GM18498 (cell line): ENCODE results near the gene TMPRSS11D.

ENCODE experiments used
- ATAC-seq: cut with Tn5 transposase; IDR thresholded peaks from one replicate; pipeline ENCODE4 v1.9.1; 2021; ENCODE audit warnings: mild to moderate bottlenecking, moderate library complexity; ENCODE audit not compliant: unreplicated experiment

The TMPRSS11D gene, protein sequence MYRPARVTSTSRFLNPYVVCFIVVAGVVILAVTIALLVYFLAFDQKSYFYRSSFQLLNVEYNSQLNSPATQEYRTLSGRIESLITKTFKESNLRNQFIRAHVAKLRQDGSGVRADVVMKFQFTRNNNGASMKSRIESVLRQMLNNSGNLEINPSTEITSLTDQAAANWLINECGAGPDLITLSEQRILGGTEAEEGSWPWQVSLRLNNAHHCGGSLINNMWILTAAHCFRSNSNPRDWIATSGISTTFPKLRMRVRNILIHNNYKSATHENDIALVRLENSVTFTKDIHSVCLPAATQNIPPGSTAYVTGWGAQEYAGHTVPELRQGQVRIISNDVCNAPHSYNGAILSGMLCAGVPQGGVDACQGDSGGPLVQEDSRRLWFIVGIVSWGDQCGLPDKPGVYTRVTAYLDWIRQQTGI

DNA sequence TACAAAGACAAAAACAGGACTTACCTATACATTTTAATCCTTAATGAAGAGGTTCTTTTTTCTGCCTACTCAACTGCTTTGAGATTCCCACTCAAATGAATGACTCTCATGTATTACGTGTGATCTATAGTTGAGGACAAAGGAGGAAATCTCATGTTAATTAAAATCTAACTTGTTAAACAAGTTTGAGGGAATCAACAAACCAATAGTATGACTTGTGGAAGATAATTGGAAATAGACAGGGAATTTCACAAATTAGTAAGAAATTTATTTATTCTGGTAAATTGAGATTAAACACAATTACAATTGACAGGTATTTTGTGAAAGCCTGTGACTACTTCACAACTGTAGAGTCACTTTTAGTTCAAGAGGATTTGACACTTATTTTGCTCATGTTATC is at the start of gene TMPRSS11D:
TMPRSS11D (minus strand) TSS at position 101 of the 400 bp plus-strand sequence; CDS start at position 32, 69 bp downstream.
- no peak for ATAC-seq

DNA sequence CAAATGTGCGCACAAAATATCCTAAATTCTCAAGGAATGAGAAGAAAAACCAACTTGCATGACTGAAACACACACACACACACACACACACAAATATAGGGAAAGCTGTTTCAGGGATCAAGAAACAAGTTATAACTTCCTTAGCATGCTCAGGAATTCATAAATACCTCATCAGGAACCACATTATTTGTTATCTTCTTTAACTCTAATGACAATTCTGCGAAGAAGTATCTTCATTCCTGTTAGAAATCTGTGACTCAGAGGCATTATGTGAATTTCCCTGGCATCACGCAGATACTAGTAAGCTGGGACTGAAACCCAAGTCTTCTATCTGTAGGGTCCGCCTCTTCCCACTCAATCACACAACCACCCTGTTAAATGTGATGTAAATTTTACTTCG is 49.2 kb upstream of the TMPRSS11D start:
- no peak for ATAC-seq

DNA sequence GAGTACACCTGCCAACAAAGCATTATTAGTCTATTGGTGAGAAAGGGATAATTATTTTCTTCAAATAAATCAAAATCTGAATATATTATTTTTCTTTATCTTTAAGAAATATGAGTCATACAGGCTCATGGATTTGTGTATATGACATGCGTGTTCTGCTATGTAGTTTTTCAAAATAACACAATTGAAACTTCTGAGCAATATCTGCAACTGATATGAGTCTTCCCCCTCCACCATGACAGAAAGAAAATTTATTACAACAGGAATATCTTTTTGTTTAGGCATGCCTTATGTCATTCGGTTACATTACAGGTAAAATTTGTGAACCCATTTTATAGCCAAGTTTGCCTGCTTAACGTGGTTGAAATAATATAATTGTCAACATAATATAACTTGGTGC is 47.5 kb upstream of the TMPRSS11D start:
- ATAC-seq: no peak

DNA sequence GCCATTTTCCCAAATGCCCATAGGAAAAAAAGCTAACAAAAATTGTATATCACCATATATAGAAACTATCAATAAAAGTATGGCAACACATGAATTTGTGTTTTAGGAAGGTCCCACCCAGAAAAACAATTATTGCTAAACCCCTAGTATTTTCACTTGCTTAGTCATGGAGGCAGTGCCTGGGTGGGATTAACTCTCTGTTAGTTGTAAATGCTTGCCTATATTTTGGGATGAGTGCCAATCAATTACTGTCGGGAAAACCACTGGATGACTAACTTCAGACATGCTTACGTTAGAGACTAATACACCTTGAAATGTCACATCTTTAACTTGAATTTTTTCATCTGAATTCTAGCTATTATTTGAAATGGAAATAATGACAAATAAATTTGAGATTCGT is 45.6 kb upstream of the TMPRSS11D start:
- no peak for ATAC-seq

DNA sequence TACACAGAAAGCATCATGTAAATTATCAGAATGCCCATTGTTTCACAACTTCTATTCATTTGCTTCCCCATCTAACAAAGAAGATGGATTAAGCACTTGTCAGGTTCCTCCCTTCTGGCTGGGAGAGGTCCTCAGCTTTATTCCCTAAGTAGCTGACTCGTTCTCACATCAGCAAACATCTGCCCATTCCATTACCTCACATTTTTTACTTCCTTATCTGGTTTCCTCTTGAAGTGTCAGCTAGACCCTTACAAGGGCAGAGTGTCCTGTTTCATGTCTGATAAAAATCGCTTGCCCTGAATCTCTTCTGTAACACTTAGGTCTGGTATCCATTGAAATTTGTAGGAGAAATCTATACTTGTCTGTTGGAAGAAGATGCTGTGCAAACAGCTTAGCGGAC is 44.7 kb upstream of the TMPRSS11D start:
- no peak for ATAC-seq

DNA sequence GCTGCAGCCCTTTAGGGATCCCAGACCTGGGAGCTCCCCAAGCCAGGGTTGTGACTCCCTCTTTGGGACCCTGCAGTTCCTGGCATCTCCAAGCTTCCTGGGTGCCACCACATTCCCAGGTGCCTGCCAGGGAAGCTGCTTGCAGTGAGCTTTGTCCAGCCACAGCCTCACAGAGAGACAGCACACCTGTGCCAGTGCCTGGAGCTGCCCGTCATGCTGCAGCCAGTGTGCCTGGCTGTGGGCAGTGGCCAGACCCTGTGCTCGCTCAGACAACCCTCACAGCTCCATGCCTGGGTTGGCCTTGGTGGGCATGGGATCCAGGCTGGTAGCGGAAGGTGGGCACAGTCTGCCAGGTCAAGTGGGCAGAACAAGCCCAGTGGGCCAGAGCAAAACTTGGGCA is 43.4 kb upstream of the TMPRSS11D start:
- no peak for ATAC-seq

DNA sequence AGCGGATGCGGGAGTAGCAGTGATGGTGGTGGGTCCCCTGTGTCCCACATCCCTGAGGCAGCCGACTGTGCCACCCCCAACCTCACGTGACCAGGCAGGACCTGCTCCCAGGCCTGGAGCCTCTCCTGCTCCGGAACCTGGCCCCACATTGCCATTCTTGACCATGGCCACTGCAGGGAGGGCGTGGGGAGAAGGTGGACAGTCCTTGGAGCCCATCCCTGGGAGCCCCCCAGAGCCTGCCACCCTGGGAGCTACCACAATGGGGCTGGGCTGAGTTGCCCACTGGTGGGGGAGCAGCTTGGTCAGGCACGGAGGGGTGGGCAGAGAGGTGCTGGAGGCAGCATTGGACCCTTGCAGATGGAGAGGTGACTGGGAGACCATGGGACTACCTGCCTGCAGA is 42.7 kb upstream of the TMPRSS11D start:
- ATAC-seq: no peak

DNA sequence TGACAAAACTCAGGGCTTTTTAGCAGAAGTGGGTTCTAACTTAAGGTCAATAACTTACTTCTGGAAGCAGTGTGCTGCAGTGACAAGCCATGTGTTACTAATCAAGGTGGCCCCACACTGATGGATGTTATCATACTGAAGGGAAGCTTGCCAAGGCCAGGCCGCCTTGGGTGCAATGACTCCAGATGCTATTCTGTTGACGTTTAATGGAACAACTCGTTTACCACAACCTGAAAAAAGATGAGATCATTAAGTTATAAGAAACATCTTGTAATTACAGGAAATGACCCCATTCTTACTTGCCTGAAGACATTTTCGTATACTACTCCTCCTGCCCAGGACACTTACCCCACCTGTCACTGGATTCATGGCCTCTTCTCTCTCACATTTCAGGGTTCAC is 38.9 kb upstream of the TMPRSS11D start:
- ATAC-seq: no peak

DNA sequence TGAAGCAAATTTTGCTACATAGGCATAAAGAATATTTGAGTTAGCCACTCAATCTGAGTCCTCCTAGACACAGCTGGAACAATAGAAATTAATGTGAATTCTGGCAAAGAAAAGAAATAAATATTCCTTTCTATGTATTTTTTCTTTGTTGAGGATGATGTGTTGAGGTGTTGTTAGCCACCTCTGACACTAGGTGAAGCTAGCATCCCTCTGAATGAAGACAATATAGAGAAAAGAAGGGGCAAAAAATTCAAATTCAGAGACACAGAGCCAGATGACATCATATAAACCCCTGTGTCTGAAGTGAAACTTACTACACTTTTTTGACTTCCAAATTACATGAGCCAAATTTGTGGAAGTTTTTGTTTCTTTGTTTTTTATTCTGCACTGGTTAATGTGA is 34.6 kb upstream of the TMPRSS11D start:
- ATAC-seq: no peak

DNA sequence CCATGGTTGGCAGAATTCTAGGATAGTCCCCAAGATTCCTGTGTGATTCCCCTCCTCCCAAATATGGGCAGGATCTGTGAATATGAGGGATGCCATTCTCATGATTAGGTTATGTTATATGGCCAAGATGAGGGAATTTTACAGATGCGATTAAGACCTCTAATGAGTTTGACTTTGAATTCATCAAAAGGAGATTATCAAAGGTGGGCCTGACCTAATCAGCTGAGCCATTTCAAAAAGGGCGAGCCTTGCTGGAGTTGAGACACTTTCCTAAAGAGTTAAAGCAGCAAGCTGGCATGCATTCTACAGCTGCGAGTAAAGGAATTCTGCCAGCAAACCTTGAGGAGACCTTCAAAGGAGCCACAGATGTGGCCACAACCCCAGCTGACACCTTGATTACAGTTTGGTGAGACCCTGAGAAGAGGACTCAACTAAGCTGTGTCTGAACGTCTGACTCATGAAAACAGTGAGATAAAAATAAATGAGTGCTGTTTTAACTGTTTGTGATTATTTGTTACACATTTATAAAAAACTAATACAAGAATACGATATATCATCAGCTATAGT is 31.7 kb upstream of the TMPRSS11D start:
- ATAC-seq: no peak

DNA sequence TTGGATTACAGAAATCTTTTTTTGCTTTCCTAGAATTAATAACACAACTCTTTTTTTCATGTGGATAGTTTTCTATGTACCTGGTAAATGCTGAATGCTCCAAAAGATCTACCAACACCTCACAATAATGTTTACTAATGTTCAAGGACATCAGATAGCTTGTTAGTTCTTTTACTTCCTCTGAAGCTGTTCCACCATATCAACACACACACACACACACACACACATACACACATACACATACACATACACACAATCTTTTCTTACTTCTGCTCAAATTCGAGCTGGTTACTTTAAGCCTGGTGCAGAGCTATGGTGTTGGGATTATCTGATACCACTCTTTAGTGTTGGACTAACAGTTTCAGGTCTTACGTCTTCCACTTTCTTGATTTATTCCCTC is 28.3 kb upstream of the TMPRSS11D start:
- ATAC-seq: no peak

DNA sequence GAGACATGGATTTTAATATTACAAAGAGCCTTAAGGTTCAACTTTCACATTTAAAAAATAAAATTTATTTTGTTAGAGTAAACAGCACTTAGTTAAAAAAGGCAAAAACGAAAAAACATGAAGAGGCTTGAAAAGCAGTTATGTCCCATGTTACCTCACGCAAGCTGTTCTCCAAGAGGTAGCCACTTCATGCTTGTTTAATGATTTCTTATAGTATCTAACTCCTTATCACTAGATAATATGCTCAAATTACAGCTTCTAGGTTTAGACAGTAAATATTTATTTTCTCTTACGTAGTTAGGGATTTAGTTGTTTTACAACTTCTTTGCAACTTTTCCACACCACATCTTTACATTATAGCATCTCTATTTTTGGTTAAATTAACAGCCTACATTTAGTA is 27.8 kb upstream of the TMPRSS11D start:
- no peak for ATAC-seq

DNA sequence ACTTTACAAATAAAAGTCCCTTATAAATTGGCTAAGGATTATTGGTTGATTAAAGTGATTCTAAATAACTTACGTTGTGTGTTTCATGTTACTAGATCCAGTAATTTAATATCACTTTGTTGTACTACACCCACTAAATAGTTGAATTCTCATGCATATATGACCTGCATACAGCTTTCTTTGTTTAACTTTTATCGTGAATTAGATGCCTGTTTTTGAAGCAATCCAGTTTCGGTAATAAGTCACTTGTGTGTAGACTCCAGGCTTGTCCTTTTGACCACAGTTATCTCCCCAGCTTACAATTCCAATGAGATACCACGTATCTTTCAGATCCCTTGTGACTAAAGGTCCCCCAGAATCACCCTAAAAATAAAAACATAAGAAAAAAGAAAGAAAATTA is 27.3 kb upstream of the TMPRSS11D start:
- no peak for ATAC-seq

DNA sequence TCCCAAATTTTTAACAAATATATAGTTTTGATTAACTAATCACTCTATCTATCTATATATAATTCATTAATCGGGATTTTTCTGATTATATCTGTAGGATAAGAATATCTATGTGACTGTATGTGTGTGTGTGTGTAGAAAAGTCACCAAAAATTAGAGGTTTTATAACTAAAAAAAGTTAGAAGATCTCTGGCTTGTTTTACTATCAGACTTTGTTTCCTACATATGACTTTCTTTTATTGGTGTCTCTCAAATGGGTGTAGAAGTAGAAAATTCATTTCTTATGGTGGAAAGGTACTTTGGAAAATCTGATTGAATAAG is 26.7 kb upstream of the TMPRSS11D start:
- no peak for ATAC-seq

DNA sequence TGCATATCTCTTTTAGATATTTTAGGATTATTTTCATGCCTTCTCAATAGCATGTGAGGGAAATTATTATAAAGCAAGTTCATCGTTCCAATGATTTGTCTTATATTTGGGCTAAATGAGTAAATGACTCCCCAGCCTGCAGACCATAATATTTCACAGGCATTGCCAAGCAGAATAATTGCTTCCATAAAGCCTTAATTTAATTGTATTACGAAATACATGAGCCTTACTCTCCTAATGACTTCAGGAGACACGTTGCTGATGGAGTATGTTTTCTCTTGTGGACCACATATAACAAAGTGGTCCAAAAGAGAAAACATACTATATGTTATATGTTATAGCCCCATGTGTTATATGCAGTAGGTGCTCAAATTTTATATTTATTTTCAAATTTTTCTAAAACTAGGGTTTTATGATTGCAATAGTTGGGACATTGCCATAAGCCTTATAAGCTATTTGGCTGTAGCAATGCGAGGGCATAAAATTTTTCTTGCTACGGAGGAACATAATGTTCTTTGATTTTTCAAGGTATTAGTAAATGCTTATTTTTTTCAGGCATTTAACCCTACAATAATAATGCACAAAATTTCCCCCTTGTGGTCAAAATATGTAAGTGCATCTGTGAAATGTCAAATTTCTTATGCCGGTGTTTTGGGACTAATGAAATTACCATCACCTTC is 26.2 kb upstream of the TMPRSS11D start:
- no peak for ATAC-seq

DNA sequence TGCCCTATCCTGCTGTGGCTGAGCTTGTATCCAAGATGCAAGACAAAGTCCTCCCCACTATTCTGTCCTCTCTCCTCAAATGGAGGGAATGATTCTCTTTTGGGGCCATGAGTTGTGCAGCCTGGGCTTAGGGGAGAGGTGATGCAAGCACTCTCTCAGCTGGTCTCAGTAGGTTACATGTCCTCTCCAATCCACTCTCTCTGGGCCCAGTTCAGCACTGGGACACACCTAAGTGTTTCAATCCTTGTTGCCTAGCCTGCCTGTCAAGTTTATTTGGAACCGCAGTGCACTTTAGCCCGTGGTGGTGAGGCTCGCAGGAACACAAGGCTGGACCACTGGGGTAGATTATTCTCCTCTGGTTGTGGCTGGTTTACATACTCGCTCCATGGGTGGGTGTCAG is 23.8 kb upstream of the TMPRSS11D start:
- ATAC-seq: no peak

DNA sequence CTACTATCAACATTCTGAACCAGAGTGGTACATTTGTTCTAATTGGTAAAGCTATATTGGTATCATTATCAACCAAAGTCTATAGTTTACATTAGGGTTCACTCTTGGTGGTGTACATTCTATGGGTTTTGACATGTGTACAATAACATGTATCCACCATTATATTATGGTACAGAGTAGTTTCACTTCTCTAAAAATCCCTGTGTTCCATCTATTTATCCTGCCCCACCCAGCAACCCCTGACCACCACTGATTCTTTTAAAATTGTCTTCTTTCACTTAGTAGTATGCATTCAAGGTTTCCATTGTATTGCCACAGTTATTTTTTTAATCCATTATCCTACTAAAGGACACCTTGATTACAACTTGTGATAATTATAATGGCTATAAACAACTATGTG is 15.3 kb upstream of the TMPRSS11D start:
- no peak for ATAC-seq

DNA sequence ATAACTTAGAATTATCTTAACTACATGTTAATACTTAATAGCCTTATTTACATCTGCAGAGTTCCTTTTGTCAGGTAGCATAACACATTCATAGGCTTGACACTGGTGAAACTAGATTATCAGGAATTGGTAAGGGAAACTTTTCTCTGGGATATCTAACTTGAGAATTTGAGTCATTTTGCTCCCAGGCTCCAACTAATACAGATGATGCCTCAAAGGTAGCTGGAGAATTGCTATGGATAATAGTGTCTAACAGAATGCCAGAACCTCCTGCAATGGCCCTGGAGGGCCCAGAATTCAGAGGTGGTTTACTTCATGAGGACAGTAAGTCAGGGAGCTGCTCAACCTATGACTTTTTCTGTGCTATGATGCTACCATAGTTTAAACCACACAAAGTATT is 13.9 kb upstream of the TMPRSS11D start:
- ATAC-seq: no peak

DNA sequence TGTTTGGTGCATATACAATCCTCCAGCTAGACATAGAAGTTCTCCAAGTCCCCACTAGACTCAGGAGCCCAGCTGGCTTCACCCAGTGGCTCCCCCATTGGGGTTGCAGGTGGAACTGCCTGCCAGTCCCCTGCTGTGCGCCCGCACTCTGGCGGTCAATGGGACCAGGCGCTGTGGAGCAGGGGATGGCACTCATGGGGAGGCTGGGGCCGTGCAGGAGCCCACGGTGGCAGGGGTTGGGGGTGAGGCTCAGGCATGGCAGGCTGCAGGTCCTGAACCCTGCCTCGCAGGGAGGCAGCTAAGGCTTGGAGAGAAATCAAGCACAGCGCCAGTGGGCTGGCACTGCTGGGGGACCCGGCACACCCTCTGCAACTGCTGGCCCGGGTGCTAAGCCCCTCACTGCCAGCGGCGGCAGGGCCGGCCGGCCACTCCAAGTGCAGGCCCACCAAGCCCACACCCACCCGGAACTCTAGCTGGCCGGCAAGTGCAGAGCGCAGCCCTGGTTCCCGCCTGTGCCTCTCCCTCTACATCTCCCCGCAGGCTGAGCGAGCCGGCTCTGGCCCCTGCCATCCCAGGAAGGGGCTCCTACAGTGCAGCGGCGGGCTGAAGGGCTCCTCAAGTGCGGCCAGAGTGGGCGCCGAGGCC is 12.7 kb upstream of the TMPRSS11D start:
- no peak for ATAC-seq

DNA sequence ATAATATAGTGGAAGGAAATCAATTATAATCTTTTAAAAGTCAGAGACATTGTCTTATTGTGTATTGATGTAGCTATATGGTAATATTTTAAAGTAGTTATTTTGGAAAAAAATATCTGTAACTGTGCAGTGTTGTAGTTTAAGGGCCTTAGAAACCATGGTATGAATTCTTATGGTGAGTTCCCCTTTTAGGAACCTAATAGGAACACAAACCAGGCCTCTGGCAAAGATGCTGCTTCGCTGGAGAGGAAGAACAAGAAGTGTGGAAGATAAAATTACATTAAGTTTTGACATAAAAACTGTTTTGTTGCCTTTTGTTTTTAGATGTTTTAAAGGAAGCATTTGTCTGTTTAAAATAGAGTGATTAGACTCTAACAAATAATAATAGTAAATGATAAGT is 10.9 kb upstream of the TMPRSS11D start:
- no peak for ATAC-seq

DNA sequence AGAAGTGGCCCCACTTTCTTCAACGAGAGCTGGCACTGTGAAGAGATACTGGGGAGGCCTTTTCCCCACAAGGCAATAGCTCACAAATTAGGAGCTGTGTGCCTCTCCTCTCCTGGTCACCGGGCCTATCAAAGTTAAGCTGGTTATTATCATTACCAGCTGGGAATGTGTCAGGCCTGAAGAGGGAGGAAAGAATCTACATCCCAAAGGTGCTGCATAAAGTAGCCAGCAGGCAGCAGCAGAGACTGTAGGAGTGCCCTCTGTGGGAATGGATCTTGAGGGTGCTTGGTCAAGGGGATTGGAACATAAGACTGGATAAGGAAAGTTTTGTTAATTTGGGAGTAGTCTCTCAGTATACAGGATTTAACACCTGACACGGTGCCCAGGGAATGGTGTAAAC is 9.1 kb upstream of the TMPRSS11D start:
- ATAC-seq: no peak

DNA sequence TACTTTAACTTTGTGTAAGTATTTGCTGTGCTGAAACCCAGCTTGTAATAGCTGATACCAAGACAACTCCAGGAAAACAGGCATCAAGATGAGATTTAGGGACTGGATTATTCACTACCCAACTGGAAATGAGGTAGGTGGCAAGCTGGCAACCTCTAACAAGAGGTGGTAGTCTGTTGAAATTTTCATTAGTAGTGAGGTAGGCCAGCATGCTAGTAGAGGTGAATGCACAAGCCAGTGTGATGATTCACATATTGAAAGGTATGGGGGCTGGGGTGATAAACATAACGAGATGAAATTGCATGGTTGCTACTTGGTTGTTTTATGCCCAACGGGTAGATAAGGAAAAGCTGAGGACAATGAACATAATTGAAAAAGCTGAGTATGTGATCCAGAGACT is 8.5 kb upstream of the TMPRSS11D start:
- ATAC-seq: no peak
